Smooth muscle cell (in vitro differentiated cells): ENCODE data around the gene AFF3. TPM values are rescaled to one million over a fixed set of nuclear protein-coding genes. Genes with fewer than 3 reads are reported as not detected.
A peak's percentile ranks its signal among the peaks of the same experiment; 100 is the strongest.

ENCODE experiments used
- DNase-seq: peaks from one replicate; lab custom pipeline; 2025; ENCODE audit not compliant: unreplicated experiment; lab: John Stamatoyannopoulos, UW
- H2AFZ ChIP-seq: fragments of 200-600 bp; sonication (generic); 2 replicates; pipeline ENCODE4 v1.6.0; 2016; ENCODE audit warnings: antibody characterized with exemption, low read depth, mild to moderate bottlenecking
- H3F3A ChIP-seq: fragments of 200-600 bp; sonication (generic); 2 replicates; pipeline ENCODE4 v1.6.0; 2017; ENCODE audit warnings: antibody characterized with exemption, low read depth
- H3K27ac ChIP-seq: fragments of 200-600 bp; sonication (generic); 2 replicates; pipeline ENCODE4 v1.5.1; 2016; ENCODE audit warnings: low read depth, mild to moderate bottlenecking
- H3K27me3 ChIP-seq: fragments of 200-600 bp; sonication (generic); 2 replicates; pipeline ENCODE4 v1.6.1; 2016; ENCODE audit warnings: low read depth, mild to moderate bottlenecking
- H3K36me3 ChIP-seq: fragments of 200-600 bp; sonication (generic); 2 replicates; pipeline ENCODE4 v1.5.1; 2016; ENCODE audit warnings: low read depth
- H3K4me1 ChIP-seq: fragments of 200-600 bp; sonication (generic); 2 replicates; pipeline ENCODE4 v1.5.1; 2016; ENCODE audit warnings: low read depth
- H3K4me2 ChIP-seq: fragments of 200-600 bp; sonication (generic); 2 replicates; pipeline ENCODE4 v1.6.0; 2016; ENCODE audit warnings: mild to moderate bottlenecking
- H3K4me3 ChIP-seq: fragments of 200-600 bp; sonication (generic); 2 replicates; pipeline ENCODE4 v1.5.1; 2016; ENCODE audit warnings: mild to moderate bottlenecking
- H3K79me2 ChIP-seq: fragments of 200-600 bp; sonication (generic); 2 replicates; pipeline ENCODE4 v1.6.0; 2016; ENCODE audit warnings: low read depth, mild to moderate bottlenecking
- H3K9ac ChIP-seq: fragments of 200-600 bp; sonication (generic); 2 replicates; pipeline ENCODE4 v1.6.0; 2016; ENCODE audit warnings: low read depth
- H3K9me3 ChIP-seq: fragments of 200-600 bp; sonication (generic); replicated peaks from 2 replicates; pipeline ENCODE4 v1.5.1; 2016; ENCODE audit warnings: low read depth
- H4K20me1 ChIP-seq: fragments of 200-600 bp; sonication (generic); 2 replicates; pipeline ENCODE4 v1.6.0; 2016; ENCODE audit warnings: low read depth
- WGBS: methylation state at CpG from one replicate; pipeline ENCODE4 v1.1.7; 2016; ENCODE audit warnings: low lambda C conversion rate; 5-methylcytosine and 5-hydroxymethylcytosine counted together
- polyA plus RNA-seq: library from polyadenylated mRNA; unstranded; fragments of >200 nt; fragmentation: Nextera tagmentation; extraction: Ambion mirVana; gene quantifications from 2 replicates; pipeline ENCODE4 v1.2.1, GENCODE V29; 2016
- total RNA-seq: library from RNA; depleted of rRNA; stranded (reverse); fragments of >200 nt; gene quantifications from 2 replicates; pipeline ENCODE4 v1.2.3, GENCODE V29; 2014
- TF ChIP-seq, protein P1 (sequence below): fragments of 200-600 bp; sonication (generic); IDR thresholded peaks from 2 replicates; pipeline ENCODE4 v1.5.1; 2017; ENCODE audit warnings: borderline replicate concordance, mild to moderate bottlenecking, antibody characterized with exemption; ENCODE audit not compliant: insufficient read depth, poor library complexity, severe bottlenecking

AFF3 gene
- total and polyA plus RNA-seq, 2 experiments from 2014 or later, result 0.27 to 0.39 TPM

DNA sequence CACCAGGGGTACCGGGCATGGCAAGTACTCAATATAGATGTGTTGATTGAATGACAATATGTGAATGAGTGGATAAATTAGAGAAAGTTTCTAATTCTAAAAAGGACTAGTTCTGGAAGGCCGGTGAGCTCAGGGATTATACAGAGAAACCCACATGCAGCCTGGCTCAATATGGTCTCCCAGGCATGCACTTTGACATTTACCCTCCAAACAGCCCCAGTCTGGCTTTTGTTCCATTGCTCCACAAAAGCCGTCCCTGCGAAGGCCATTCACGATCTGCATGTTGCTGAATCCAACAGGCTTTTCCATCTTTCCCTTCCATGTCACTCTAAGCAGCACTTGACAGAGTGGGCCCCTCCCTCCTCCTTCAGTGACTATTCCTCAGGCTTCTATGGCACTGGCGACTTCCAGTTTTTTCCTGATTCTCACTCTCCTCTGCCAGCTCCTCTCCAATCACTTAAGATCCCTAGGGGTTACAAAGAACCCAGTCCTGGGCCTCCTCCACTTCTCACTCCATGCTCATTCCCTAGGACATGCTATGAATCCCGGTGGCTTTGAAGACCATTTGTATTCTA lies 266.7 kb downstream of the AFF3 start:
- H3K27ac ChIP-seq, result no peak overlapping the region
- H3K36me3 ChIP-seq, result no peaks in the 10 kb centered on the region
- no peak overlapping the region for H3K4me2 ChIP-seq
- DNase-seq, result no peak
- no peak overlapping the region for H3K9ac ChIP-seq
- H3K27me3 ChIP-seq, result no peaks in the 10 kb centered on the region
- no peak overlapping the region for H2AFZ ChIP-seq
- no peaks in the 10 kb centered on the region for H4K20me1 ChIP-seq
- H3F3A ChIP-seq, result no peaks in the 10 kb centered on the region
- no peaks in the 10 kb centered on the region for H3K79me2 ChIP-seq
- TF ChIP-seq, protein P1, sequence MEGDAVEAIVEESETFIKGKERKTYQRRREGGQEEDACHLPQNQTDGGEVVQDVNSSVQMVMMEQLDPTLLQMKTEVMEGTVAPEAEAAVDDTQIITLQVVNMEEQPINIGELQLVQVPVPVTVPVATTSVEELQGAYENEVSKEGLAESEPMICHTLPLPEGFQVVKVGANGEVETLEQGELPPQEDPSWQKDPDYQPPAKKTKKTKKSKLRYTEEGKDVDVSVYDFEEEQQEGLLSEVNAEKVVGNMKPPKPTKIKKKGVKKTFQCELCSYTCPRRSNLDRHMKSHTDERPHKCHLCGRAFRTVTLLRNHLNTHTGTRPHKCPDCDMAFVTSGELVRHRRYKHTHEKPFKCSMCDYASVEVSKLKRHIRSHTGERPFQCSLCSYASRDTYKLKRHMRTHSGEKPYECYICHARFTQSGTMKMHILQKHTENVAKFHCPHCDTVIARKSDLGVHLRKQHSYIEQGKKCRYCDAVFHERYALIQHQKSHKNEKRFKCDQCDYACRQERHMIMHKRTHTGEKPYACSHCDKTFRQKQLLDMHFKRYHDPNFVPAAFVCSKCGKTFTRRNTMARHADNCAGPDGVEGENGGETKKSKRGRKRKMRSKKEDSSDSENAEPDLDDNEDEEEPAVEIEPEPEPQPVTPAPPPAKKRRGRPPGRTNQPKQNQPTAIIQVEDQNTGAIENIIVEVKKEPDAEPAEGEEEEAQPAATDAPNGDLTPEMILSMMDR, result no peak
- no peaks in the 10 kb centered on the region for H3K9me3 ChIP-seq
- no peak overlapping the region for H3K4me3 ChIP-seq
- no peaks in the 10 kb centered on the region for H3K4me1 ChIP-seq
- 97% methylated on average over 7 of the region's 7 CpGs for WGBS

DNA sequence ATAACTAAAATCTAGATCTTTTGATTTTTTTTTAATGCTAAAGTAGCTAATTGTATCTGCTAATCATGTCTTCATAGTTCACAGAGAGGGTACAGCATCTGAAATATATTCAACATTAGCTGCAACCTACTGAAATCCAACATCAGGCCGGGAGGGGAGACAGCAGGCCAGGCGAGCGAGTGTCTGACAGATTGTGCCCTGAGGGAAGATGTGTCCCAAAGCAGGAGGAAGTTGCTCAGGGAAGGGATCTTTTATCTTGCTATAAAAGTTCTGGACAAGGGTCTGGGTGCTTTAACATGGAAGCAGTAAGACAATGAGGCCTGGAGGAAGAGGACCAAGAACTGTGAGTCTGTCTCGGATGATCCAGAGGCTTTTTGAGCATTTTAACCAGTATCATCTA lies 274.1 kb downstream of the AFF3 start:
- no peak for DNase-seq
- no peaks in the 10 kb centered on the region for H4K20me1 ChIP-seq
- H3K36me3 ChIP-seq, result no peaks in the 10 kb centered on the region
- no peak overlapping the region for H3K9ac ChIP-seq
- peaks cover 3% of the 10 kb centered on the region for H3F3A ChIP-seq
- no peak overlapping the region for H3K4me3 ChIP-seq
- no peak overlapping the region for H3K27ac ChIP-seq
- TF ChIP-seq, protein P1, result no peak
- 59% methylated on average over 4 of the region's 4 CpGs for WGBS
- H3K4me1 ChIP-seq, result no peaks in the 10 kb centered on the region
- peaks cover 13% of the 10 kb centered on the region for H3K27me3 ChIP-seq
- no peak overlapping the region for H3K4me2 ChIP-seq
- no peaks in the 10 kb centered on the region for H3K79me2 ChIP-seq
- no peak overlapping the region for H2AFZ ChIP-seq
- H3K9me3 ChIP-seq, result no peaks in the 10 kb centered on the region

DNA sequence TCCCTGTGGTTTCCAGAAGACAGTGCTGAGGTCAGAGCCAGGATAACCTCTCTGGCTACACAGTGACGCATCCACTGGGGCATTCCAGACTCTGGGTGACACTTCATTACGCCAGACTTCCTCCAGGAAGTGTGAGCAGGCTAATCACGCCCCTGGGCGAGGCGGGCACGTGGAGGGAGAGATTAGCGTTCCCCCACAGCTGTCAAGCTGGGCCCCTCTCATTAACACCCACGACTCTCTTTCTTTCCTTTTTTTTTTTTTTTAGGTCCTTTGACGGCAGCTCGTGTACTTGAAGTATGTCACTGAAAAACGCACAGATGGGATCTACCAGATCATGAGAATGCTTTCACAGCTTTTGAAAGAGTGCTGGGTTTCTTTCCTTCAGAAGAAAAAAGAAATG lies 274.6 kb downstream of the AFF3 start:
- H3K4me2 ChIP-seq, result peak overlapping the region; percentile 8
- TF ChIP-seq, protein P1, result no peak
- no peak overlapping the region for H3K27ac ChIP-seq
- 17% methylated on average over 11 of the region's 11 CpGs for WGBS
- peaks cover 3% of the 10 kb centered on the region for H3F3A ChIP-seq
- no peak overlapping the region for H3K4me3 ChIP-seq
- no peak for DNase-seq
- no peaks in the 10 kb centered on the region for H3K36me3 ChIP-seq
- no peaks in the 10 kb centered on the region for H4K20me1 ChIP-seq
- H3K4me1 ChIP-seq, result no peaks in the 10 kb centered on the region
- no peak overlapping the region for H2AFZ ChIP-seq
- H3K79me2 ChIP-seq, result no peaks in the 10 kb centered on the region
- H3K27me3 ChIP-seq, result peaks cover 13% of the 10 kb centered on the region
- no peak overlapping the region for H3K9ac ChIP-seq
- no peaks in the 10 kb centered on the region for H3K9me3 ChIP-seq
